Measurements from ENCODE around the gene ATXN7. TPM values are rescaled to one million over a fixed set of nuclear protein-coding genes. Genes with fewer than 3 reads are reported as not detected.

Gene ATXN7
- polyA plus RNA-seq, 4 donors, result 17.5 to 26.8 (median 20.4) TPM

- no peak for DNase-seq (ENCODE audit: low read depth in 4 of 4, low spot score in 3 of 4)
These were observed 174.6 kb downstream of the ATXN7 start for GRCh38 chr3:64038253-64038767.

GRCh38 chr3:64039332-64039731, 175.7 kb downstream of the ATXN7 start:
- DNase-seq (ENCODE audit: low read depth in 4 of 4, low spot score in 3 of 4), result no peak

DNA sequence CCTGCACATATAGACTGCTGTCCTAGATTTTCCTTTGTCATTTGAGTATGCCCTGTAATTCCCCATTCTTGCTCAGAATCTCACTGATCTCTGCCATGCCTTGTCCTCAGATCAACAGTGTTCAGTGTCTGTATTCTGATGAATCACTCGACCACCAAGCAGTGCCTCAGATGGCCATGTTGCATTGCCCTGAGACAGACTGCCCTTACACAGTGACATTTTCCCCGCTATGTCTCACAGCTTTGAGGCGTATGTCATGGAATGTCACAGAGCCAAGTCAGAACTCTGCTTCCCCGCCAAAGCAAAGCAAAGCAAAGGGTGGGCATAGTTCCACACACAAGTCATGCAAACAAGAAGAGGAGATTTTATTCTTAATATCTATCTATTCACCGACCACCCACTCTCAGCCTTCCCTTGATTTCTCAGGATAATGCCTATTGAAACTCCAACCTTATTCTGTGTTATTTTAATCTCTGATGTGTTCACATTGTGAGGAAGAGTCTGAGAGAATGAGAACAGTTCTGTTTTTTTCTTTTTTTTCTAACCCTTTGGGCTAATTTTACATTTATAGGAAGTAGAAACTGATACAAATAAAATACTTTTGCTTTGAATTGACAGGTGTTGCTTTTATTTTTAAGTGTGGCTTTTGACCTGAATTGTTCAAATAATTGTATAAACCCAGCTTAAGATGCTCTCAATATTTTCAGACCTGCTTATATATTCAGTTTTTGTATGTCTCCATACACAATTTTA, 176.5 kb downstream of the ATXN7 start:
- no peak for DNase-seq (ENCODE audit: low read depth in 4 of 4, low spot score in 3 of 4)

DNA sequence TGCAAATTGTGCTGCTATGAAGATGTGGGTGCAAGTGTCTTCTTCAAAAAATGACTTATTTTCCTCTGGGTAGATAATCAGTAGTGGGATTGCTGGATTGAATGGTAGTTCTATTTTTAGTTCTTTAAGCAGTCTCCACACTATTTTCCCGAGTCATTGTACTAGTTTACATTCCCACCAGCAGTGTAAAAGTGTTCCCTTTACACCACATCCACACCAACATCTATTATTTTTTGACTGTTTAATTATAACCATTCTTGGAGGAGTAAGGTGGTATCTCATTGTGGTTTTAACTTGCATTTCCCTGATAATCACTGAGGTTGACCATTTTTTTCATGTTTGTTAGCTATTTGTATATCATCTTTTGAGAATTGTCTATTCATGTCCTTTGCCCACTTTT, 179.3 kb downstream of the ATXN7 start:
- DNase-seq (ENCODE audit: low read depth in 4 of 4, low spot score in 3 of 4), result no peak

DNA sequence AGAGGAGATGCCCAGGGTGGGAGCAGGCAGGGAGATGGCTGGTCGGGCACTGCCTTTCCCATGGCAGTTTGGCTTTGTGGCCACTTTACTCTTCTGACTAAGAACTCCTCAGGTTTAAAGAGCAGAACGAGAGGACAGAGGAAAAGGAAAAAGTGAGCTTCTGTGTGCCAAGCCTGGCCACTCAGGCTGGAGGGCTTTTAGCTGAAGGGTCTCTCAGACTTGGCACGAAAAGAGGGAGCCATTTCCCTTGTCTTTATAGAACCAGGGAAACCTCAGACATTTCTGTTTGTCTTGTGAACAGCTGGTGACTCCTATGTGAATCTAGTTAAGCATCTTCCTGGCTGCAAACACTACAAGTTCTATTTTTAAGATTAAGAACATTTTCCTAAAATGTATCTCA, 182.9 kb downstream of the ATXN7 start:
- DNase-seq (ENCODE audit: low read depth in 4 of 4, low spot score in 3 of 4), result no peak

DNA sequence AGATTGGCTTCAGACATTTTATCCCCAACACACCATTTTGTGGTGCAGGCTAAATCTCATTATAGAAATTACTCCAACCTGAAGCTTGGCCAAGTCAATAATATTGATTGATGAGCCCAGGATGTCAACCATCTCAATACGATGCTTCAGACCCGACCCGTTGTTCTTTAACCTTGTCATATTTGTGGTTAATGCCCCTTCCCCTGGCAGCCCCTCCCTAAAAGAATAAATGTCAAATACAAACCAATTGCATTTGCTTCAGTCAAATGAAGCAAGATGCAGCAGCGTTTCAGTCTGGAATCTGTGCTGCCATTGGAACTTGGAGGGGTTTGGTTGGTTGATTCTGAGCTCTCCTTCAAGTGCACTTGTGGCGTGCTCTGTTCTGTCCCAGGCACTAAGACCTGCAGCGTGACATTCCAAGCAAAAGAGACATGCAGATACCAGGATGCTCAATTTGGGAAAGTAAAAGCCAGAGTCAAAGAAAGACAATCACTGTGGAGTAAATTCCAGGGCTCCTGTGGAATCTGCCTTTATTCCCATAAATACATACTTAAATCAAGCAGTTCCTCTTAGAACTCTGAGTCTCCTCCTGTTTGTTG, 183.4 kb downstream of the ATXN7 start:
- no peak for DNase-seq (ENCODE audit: low read depth in 4 of 4, low spot score in 3 of 4)

DNA sequence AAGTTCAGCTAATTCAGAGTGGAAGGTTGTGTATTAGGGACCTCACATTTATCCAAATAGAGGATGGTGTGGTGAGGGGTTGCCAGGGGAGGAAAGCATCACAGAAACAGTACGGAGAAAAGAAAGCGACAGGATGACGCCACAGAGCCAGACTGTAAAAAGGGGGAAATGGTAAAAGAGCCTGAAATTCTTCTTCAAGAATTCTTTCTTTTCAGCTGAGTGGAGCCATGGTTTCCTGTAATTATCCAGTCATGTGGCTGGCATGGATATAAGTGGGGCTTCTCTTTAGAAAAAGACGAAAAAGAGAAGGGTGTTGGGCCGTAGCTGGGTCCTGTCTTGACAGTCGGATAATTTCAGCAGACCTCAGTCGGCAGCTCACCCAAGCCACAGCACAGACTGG, 184.1 kb downstream of the ATXN7 start:
- no peak for DNase-seq (ENCODE audit: low read depth in 4 of 4, low spot score in 3 of 4)

- no peak for DNase-seq (ENCODE audit: low read depth in 4 of 4, low spot score in 3 of 4)
These were observed 185.0 kb downstream of the ATXN7 start for GRCh38 chr3:64048631-64049061.

GRCh38 chr3:64049136-64049535, 185.5 kb downstream of the ATXN7 start:
- no peak for DNase-seq (ENCODE audit: low read depth in 4 of 4, low spot score in 3 of 4)

- DNase-seq (ENCODE audit: low read depth in 4 of 4, low spot score in 3 of 4), result no peak
These were observed 186.2 kb downstream of the ATXN7 start for GRCh38 chr3:64049832-64050231.

Other genes starting within 250 kb of the ATXN7 start
- not detected for gene SNTN, start 211.2 kb upstream of the ATXN7 start, polyA plus RNA-seq (ENCODE audit: insufficient read length in 4 of 4)
- under 1 TPM; 0.42 to 0.56 (median 0.53) TPM for gene C3orf49, start 44.6 kb upstream of the ATXN7 start, polyA plus RNA-seq (ENCODE audit: insufficient read length in 4 of 4)
- gene THOC7, start 62 bp upstream of the ATXN7 start, polyA plus RNA-seq (ENCODE audit: insufficient read length in 4 of 4), result 100 to 1,000 TPM in 1 of 4 donors, 10 to 100 TPM in 3; 62.1 to 106 (median 76.9) TPM
- gene SCAANT1, start 48.5 kb downstream of the ATXN7 start, polyA plus RNA-seq (ENCODE audit: insufficient read length in 4 of 4), result 1 to 10 TPM in 3 of 4 donors, not detected in 1; 1.2 to 2.2 (median 1.7) TPM
- 100 to 1,000 TPM in 3 of 4 donors, 10 to 100 TPM in 1; 79.6 to 127 (median 120) TPM for gene PSMD6, start 159.6 kb downstream of the ATXN7 start, polyA plus RNA-seq (ENCODE audit: insufficient read length in 4 of 4)

All from left renal pelvis (tissue), 4 donors.